GM12872 (cell line): ENCODE data around the gene NKAIN2.

Experiments
- CTCF ChIP-seq: IDR thresholded peaks from 3 replicates; pipeline ENCODE4 v1.5.1; 2011; ENCODE audit warnings: low read depth, mild to moderate bottlenecking, low read length, moderate library complexity; ENCODE audit not compliant: insufficient read depth

NKAIN2 gene

GRCh38 chr6:123986938-123987337, 183.3 kb downstream of the NKAIN2 start:
- no peak for TF ChIP-seq CTCF

- TF ChIP-seq CTCF, result no peak
Observed at GRCh38 chr6:123990376-123990775, 186.7 kb downstream of the NKAIN2 start.

- no peak for TF ChIP-seq CTCF
Observed at GRCh38 chr6:123994168-123994567, 190.5 kb downstream of the NKAIN2 start.

DNA sequence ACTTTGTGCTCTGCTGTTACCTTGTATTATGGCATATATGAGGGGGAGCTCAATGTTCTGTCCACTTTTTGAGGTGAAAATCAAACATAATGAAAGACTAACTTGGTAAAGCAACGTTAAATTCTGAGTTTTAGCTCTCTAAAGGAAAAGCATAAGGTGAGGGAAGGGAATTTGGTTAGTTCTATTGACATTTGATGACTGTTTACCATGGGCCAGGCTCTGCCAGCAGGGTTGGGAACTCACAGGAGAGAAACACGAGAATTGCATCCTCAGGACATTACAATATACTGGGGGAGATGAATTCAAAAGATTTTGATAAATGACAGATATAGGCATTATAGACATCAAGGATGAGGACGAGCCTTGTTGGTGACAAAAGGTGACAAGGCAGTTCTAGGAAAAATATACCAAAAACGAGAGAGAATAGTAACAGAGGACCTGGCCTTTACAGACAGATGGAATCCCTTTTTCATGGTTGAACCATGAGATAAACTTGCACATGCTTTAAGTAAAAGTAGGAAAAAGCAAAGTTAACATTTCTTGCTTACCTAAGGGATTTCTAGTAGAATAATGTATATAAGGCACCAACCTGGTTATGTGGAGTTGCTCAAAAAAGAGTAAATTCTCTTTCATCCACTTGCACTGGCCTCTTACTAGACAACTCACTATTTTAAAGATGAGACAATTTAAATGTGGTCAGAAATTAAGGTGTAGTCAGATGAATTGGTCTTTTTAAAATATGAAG, 191.4 kb downstream of the NKAIN2 start:
- no peak for TF ChIP-seq CTCF

DNA sequence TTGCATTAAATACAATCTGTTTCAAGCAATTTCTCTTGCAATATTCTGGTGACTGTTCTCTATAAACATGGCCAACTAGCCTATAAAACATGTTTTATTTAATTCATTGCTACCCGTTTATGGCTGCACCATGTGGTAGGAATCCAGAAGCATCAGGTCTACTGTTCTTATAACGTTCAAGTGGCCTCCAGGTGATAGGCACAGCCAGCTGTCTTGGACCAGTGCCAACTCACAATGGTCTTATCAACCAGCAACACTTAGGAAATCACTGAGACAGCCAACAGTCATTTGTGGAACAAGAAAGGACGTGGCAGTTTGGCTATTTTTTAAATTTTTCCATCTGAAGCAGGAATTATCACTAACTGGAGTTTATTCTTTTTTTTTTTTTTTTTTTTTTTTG, 193.6 kb downstream of the NKAIN2 start:
- TF ChIP-seq CTCF, result no peak

GRCh38 chr6:124002377-124003081, 198.9 kb downstream of the NKAIN2 start:
- no peak for TF ChIP-seq CTCF

DNA sequence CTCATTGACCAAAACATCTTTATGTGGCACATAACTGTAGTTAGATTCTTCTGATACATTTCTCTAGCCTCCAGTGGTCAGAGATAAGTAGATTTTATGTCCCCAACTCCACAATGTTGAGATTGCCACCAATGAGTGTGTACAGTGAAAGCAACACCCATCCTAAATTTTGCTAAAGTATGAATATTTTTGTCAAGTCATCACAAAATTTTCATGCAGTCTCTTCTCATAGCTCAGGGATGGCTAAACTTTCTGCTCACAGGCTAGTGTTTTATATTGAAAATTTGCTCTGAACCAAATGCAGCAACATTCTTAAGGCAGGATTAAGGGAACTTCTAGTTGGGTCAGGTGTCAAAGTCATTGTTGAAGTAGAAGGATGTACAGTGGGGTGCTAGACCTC, 203.6 kb downstream of the NKAIN2 start:
- TF ChIP-seq CTCF, result no peak
